Astrocyte (in vitro differentiated cells and primary cell): Measurements from ENCODE around the gene SRSF12. TPM values are rescaled to one million over a fixed set of nuclear protein-coding genes. Genes with fewer than 3 reads are reported as not detected.
"Not testable (repeated sequence)": the region's sequence is repeated elsewhere in the genome, so short reads cannot be mapped to it uniquely, and the experiment has no call there.

Experiments used
- DNase-seq: peaks from one replicate; pipeline ENCODE4 v3.0.0-alpha.2; 2010; ENCODE audit warnings: low read depth
- FAIRE-seq: peaks from 2 replicates; lab custom pipeline; 2011; peaks lifted over from hg19 to GRCh38; lab: Jason Lieb, UNC
- H2AFZ ChIP-seq: 2 replicates; pipeline ENCODE4 v1.6.0; 2012; ENCODE audit warnings: low read depth, low read length, inconsistent platforms
- H3K27ac ChIP-seq: 2 replicates; pipeline ENCODE4 v1.5.1; 2011; ENCODE audit warnings: low read depth, low read length, inconsistent platforms
- H3K27me3 ChIP-seq: 2 replicates; pipeline ENCODE4 v1.6.0; 2011; ENCODE audit warnings: low read length, inconsistent platforms; ENCODE audit not compliant: insufficient read depth
- H3K36me3 ChIP-seq: 2 replicates; pipeline ENCODE4 v1.5.1; 2011; ENCODE audit warnings: low read length, inconsistent platforms; ENCODE audit not compliant: insufficient read depth
- H3K4me1 ChIP-seq: 2 replicates; pipeline ENCODE4 v1.5.1; 2011; ENCODE audit warnings: low read length, inconsistent platforms; ENCODE audit not compliant: insufficient read depth
- H3K4me2 ChIP-seq: 2 replicates; pipeline ENCODE4 v1.6.0; 2012; ENCODE audit warnings: low read length, inconsistent platforms
- H3K4me3 ChIP-seq: 2 replicates; pipeline ENCODE4 v1.5.1; 2011; ENCODE audit warnings: low read depth, mild to moderate bottlenecking, low read length, inconsistent platforms; ENCODE audit not compliant: insufficient read depth
- H3K79me2 ChIP-seq: 2 replicates; pipeline ENCODE4 v1.6.0; 2012; ENCODE audit warnings: mild to moderate bottlenecking, low read length, inconsistent platforms; ENCODE audit not compliant: insufficient read depth
- H3K9ac ChIP-seq: 2 replicates; pipeline ENCODE4 v1.6.0; 2012; ENCODE audit warnings: mild to moderate bottlenecking, low read length, inconsistent platforms
- H3K9me3 ChIP-seq: 2 replicates; pipeline ENCODE4 v1.5.1; 2012; ENCODE audit warnings: low read depth, mild to moderate bottlenecking, low read length, inconsistent platforms; ENCODE audit not compliant: insufficient read depth
- H4K20me1 ChIP-seq: 2 replicates; pipeline ENCODE4 v1.6.0; 2012; ENCODE audit warnings: low read length, inconsistent platforms; ENCODE audit not compliant: insufficient read depth
- H3K27ac Mint-ChIP-seq: one replicate; pipeline ENCODE4 v1.8.0; 2021; ENCODE audit warnings: mild to moderate bottlenecking, mixed read lengths; ENCODE audit not compliant: unreplicated experiment
- H3K27me3 Mint-ChIP-seq: one replicate; pipeline ENCODE4 v1.8.0; 2021; ENCODE audit warnings: low read depth, mixed read lengths; ENCODE audit not compliant: unreplicated experiment
- H3K36me3 Mint-ChIP-seq: one replicate; pipeline ENCODE4 v1.8.0; 2021; ENCODE audit warnings: low read depth, mixed read lengths; ENCODE audit not compliant: unreplicated experiment
- H3K4me1 Mint-ChIP-seq: one replicate; pipeline ENCODE4 v1.8.0; 2021; ENCODE audit warnings: low read depth, mixed read lengths; ENCODE audit not compliant: unreplicated experiment
- H3K4me3 Mint-ChIP-seq: one replicate; pipeline ENCODE4 v1.8.0; 2021; ENCODE audit warnings: mild to moderate bottlenecking, moderate library complexity, mixed read lengths; ENCODE audit not compliant: unreplicated experiment
- H3K9me3 Mint-ChIP-seq: one replicate; pipeline ENCODE4 v1.8.0; 2021; ENCODE audit warnings: mild to moderate bottlenecking, mixed read lengths; ENCODE audit not compliant: unreplicated experiment
- CTCF ChIP-seq: IDR thresholded peaks from 2 replicates; pipeline ENCODE4 v1.5.1; 2011; ENCODE audit warnings: low read depth, mild to moderate bottlenecking, inconsistent platforms, low read length, moderate library complexity; ENCODE audit not compliant: insufficient read depth
- EZH2 ChIP-seq: IDR thresholded peaks from 2 replicates; pipeline ENCODE4 v1.6.1; 2012; ENCODE audit warnings: mild to moderate bottlenecking, low read length, inconsistent platforms; ENCODE audit not compliant: insufficient read depth
- total RNA-seq: library from RNA; stranded (reverse); gene quantifications from 2 replicates; pipeline ENCODE4 v1.2.1, GENCODE V29; 2021

Gene SRSF12
- total RNA-seq, 1 donor from 2014 or later = 9.2 TPM

GRCh38 chr6:89133981-89134380 is 16.1 kb upstream of the SRSF12 start:
- no peak overlapping the region for H3K4me3 Mint-ChIP-seq
- H3K9me3 Mint-ChIP-seq = peaks cover under 1% of the 10 kb centered on the region
- H4K20me1 ChIP-seq = no peaks in the 10 kb centered on the region
- no peaks in the 10 kb centered on the region for H3K9me3 ChIP-seq
- H3K4me2 ChIP-seq = no peak overlapping the region
- H3K27me3 ChIP-seq = peaks cover 3% of the 10 kb centered on the region
- no peak overlapping the region for H3K27ac ChIP-seq
- H3K36me3 Mint-ChIP-seq = peaks cover under 1% of the 10 kb centered on the region
- no peak overlapping the region for H2AFZ ChIP-seq
- FAIRE-seq (no peak), DNase-seq (no peak)
- no peak overlapping the region for H3K27ac Mint-ChIP-seq
- H3K4me3 ChIP-seq = no peak overlapping the region
- H3K79me2 ChIP-seq = no peaks in the 10 kb centered on the region
- H3K4me1 ChIP-seq = no peaks in the 10 kb centered on the region
- H3K4me1 Mint-ChIP-seq = peaks cover under 1% of the 10 kb centered on the region
- H3K27me3 Mint-ChIP-seq = peaks cover 3% of the 10 kb centered on the region
- H3K36me3 ChIP-seq = no peaks in the 10 kb centered on the region
- TF ChIP-seq EZH2 (no peak), CTCF (no peak)
- no peak overlapping the region for H3K9ac ChIP-seq

- Mint-ChIP-seq H3K9me3 (peaks cover 7% of the 10 kb centered on the region), H3K4me3 (no peak overlapping the region), H3K4me1 (no peaks in the 10 kb centered on the region), H3K27ac (no peak overlapping the region), H3K27me3 (peaks cover 6% of the 10 kb centered on the region), H3K36me3 (peaks cover 4% of the 10 kb centered on the region)
- H3K27me3 ChIP-seq = peaks cover 3% of the 10 kb centered on the region
- H3K4me3 ChIP-seq = no peak overlapping the region
- H3K9me3 ChIP-seq = no peaks in the 10 kb centered on the region
- no peak for DNase-seq
- no peak for FAIRE-seq
- no peak overlapping the region for H3K9ac ChIP-seq
- no peaks in the 10 kb centered on the region for H3K36me3 ChIP-seq
- no peak overlapping the region for H2AFZ ChIP-seq
- TF ChIP-seq CTCF = no peak
- TF ChIP-seq EZH2 = no peak
- H3K4me1 ChIP-seq = no peaks in the 10 kb centered on the region
- no peaks in the 10 kb centered on the region for H4K20me1 ChIP-seq
- H3K79me2 ChIP-seq = no peaks in the 10 kb centered on the region
- no peak overlapping the region for H3K4me2 ChIP-seq
- no peak overlapping the region for H3K27ac ChIP-seq
Measured at GRCh38 chr6:89132057-89132456, 14.2 kb upstream of the SRSF12 start.

GRCh38 chr6:89131599-89131998 is 13.7 kb upstream of the SRSF12 start:
- Mint-ChIP-seq H3K27me3 (peaks cover 6% of the 10 kb centered on the region), H3K36me3 (peaks cover 4% of the 10 kb centered on the region), H3K4me1 (no peaks in the 10 kb centered on the region), H3K9me3 (peaks cover 7% of the 10 kb centered on the region), H3K4me3 (no peak overlapping the region), H3K27ac (no peak overlapping the region)
- DNase-seq (no peak), FAIRE-seq (no peak)
- Histone ChIP-seq H3K27ac (no peak overlapping the region), H3K9ac (no peak overlapping the region), H3K4me1 (no peaks in the 10 kb centered on the region), H3K4me2 (no peak overlapping the region), H3K36me3 (no peaks in the 10 kb centered on the region), H3K27me3 (peaks cover 3% of the 10 kb centered on the region), H3K4me3 (no peak overlapping the region), H4K20me1 (no peaks in the 10 kb centered on the region), H3K9me3 (no peaks in the 10 kb centered on the region), H3K79me2 (no peaks in the 10 kb centered on the region), H2AFZ (no peak overlapping the region)
- TF ChIP-seq EZH2 (no peak), CTCF (no peak)

- not testable (repeated sequence) for H3K36me3 ChIP-seq, H3K9me3 Mint-ChIP-seq, H3K36me3 Mint-ChIP-seq, H3K79me2 ChIP-seq, FAIRE-seq, H3K4me1 Mint-ChIP-seq, H3K4me3 ChIP-seq, H3K4me3 Mint-ChIP-seq, H3K27ac Mint-ChIP-seq, H3K27ac ChIP-seq, H3K4me2 ChIP-seq, H4K20me1 ChIP-seq, DNase-seq, H2AFZ ChIP-seq, H3K27me3 Mint-ChIP-seq, H3K9me3 ChIP-seq, H3K27me3 ChIP-seq, H3K4me1 ChIP-seq, H3K9ac ChIP-seq
Measured at GRCh38 chr6:89128256-89128671, 10.4 kb upstream of the SRSF12 start.
